Astrocyte (in vitro differentiated cells and primary cell): ENCODE measurements around the gene CTNND2. TPM values are rescaled to one million over a fixed set of nuclear protein-coding genes. Genes with fewer than 3 reads are reported as not detected.
A peak's percentile ranks its signal among the peaks of the same experiment; 100 is the strongest.

ENCODE experiments used
- DNase-seq: peaks from one replicate; pipeline ENCODE4 v3.0.0-alpha.2; 2010; ENCODE audit warnings: low read depth
- FAIRE-seq: peaks from 2 replicates; lab custom pipeline; 2011; peaks lifted over from hg19 to GRCh38; lab: Jason Lieb, UNC
- H2AFZ ChIP-seq: 2 replicates; pipeline ENCODE4 v1.6.0; 2012; ENCODE audit warnings: low read depth, low read length, inconsistent platforms
- H3K27ac ChIP-seq: 2 replicates; pipeline ENCODE4 v1.5.1; 2011; ENCODE audit warnings: low read depth, low read length, inconsistent platforms
- H3K27me3 ChIP-seq: 2 replicates; pipeline ENCODE4 v1.6.0; 2011; ENCODE audit warnings: low read length, inconsistent platforms; ENCODE audit not compliant: insufficient read depth
- H3K36me3 ChIP-seq: 2 replicates; pipeline ENCODE4 v1.5.1; 2011; ENCODE audit warnings: low read length, inconsistent platforms; ENCODE audit not compliant: insufficient read depth
- H3K4me1 ChIP-seq: 2 replicates; pipeline ENCODE4 v1.5.1; 2011; ENCODE audit warnings: low read length, inconsistent platforms; ENCODE audit not compliant: insufficient read depth
- H3K4me2 ChIP-seq: 2 replicates; pipeline ENCODE4 v1.6.0; 2012; ENCODE audit warnings: low read length, inconsistent platforms
- H3K4me3 ChIP-seq: 2 replicates; pipeline ENCODE4 v1.5.1; 2011; ENCODE audit warnings: low read depth, mild to moderate bottlenecking, low read length, inconsistent platforms; ENCODE audit not compliant: insufficient read depth
- H3K79me2 ChIP-seq: 2 replicates; pipeline ENCODE4 v1.6.0; 2012; ENCODE audit warnings: mild to moderate bottlenecking, low read length, inconsistent platforms; ENCODE audit not compliant: insufficient read depth
- H3K9ac ChIP-seq: 2 replicates; pipeline ENCODE4 v1.6.0; 2012; ENCODE audit warnings: mild to moderate bottlenecking, low read length, inconsistent platforms
- H3K9me3 ChIP-seq: 2 replicates; pipeline ENCODE4 v1.5.1; 2012; ENCODE audit warnings: low read depth, mild to moderate bottlenecking, low read length, inconsistent platforms; ENCODE audit not compliant: insufficient read depth
- H4K20me1 ChIP-seq: 2 replicates; pipeline ENCODE4 v1.6.0; 2012; ENCODE audit warnings: low read length, inconsistent platforms; ENCODE audit not compliant: insufficient read depth
- H3K27ac Mint-ChIP-seq: one replicate; pipeline ENCODE4 v1.8.0; 2021; ENCODE audit warnings: mild to moderate bottlenecking, mixed read lengths; ENCODE audit not compliant: unreplicated experiment
- H3K27me3 Mint-ChIP-seq: one replicate; pipeline ENCODE4 v1.8.0; 2021; ENCODE audit warnings: low read depth, mixed read lengths; ENCODE audit not compliant: unreplicated experiment
- H3K36me3 Mint-ChIP-seq: one replicate; pipeline ENCODE4 v1.8.0; 2021; ENCODE audit warnings: low read depth, mixed read lengths; ENCODE audit not compliant: unreplicated experiment
- H3K4me1 Mint-ChIP-seq: one replicate; pipeline ENCODE4 v1.8.0; 2021; ENCODE audit warnings: low read depth, mixed read lengths; ENCODE audit not compliant: unreplicated experiment
- H3K4me3 Mint-ChIP-seq: one replicate; pipeline ENCODE4 v1.8.0; 2021; ENCODE audit warnings: mild to moderate bottlenecking, moderate library complexity, mixed read lengths; ENCODE audit not compliant: unreplicated experiment
- H3K9me3 Mint-ChIP-seq: one replicate; pipeline ENCODE4 v1.8.0; 2021; ENCODE audit warnings: mild to moderate bottlenecking, mixed read lengths; ENCODE audit not compliant: unreplicated experiment
- EZH2 ChIP-seq: IDR thresholded peaks from 2 replicates; pipeline ENCODE4 v1.6.1; 2012; ENCODE audit warnings: mild to moderate bottlenecking, low read length, inconsistent platforms; ENCODE audit not compliant: insufficient read depth
- total RNA-seq: library from RNA; stranded (reverse); gene quantifications from 2 replicates; pipeline ENCODE4 v1.2.1, GENCODE V29; 2021
- TF ChIP-seq, protein P1 (sequence below): IDR thresholded peaks from 2 replicates; pipeline ENCODE4 v1.5.1; 2011; ENCODE audit warnings: low read depth, mild to moderate bottlenecking, inconsistent platforms, low read length, moderate library complexity; ENCODE audit not compliant: insufficient read depth

CTNND2 gene
- total RNA-seq, 1 donor from 2014 or later = 4.5 TPM

DNA sequence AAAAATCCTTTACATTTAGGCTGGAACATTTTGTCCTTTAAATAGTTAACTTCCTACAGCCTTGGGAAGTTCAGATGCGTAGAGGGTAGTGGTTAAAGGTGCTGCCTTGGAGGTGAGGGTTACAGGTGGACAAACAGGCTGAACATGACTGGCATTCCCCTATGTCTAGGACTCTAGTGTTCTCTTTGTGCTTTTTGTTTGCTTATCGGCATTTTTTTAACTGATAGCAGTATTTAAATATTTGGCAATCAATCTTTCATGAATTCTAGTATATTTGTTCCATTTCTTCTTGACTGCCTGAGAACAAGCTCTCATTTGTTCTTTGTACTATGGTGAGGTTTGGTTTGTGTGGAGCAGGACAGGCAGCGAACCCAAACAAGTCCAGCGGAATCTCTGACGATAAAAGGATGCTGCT lies 307.6 kb downstream of the CTNND2 start:
- no peaks in the 10 kb centered on the region for H3K79me2 ChIP-seq
- H3K36me3 Mint-ChIP-seq = no peaks in the 10 kb centered on the region
- no peak for DNase-seq
- no peak overlapping the region for H3K9ac ChIP-seq
- peaks cover 4% of the 10 kb centered on the region for H3K4me1 Mint-ChIP-seq
- H3K4me3 ChIP-seq = no peak overlapping the region
- H2AFZ ChIP-seq = peak overlapping the region; percentile 43
- no peak for FAIRE-seq
- peak overlapping the region; percentile 41 for H3K27ac ChIP-seq
- H3K36me3 ChIP-seq = no peaks in the 10 kb centered on the region
- peaks cover 11% of the 10 kb centered on the region for H3K4me1 ChIP-seq
- H3K9me3 ChIP-seq = no peaks in the 10 kb centered on the region
- H3K9me3 Mint-ChIP-seq = no peaks in the 10 kb centered on the region
- H3K4me3 Mint-ChIP-seq = no peak overlapping the region
- H4K20me1 ChIP-seq = no peaks in the 10 kb centered on the region
- no peak overlapping the region for H3K27ac Mint-ChIP-seq
- no peak for TF ChIP-seq EZH2
- TF ChIP-seq, protein P1, sequence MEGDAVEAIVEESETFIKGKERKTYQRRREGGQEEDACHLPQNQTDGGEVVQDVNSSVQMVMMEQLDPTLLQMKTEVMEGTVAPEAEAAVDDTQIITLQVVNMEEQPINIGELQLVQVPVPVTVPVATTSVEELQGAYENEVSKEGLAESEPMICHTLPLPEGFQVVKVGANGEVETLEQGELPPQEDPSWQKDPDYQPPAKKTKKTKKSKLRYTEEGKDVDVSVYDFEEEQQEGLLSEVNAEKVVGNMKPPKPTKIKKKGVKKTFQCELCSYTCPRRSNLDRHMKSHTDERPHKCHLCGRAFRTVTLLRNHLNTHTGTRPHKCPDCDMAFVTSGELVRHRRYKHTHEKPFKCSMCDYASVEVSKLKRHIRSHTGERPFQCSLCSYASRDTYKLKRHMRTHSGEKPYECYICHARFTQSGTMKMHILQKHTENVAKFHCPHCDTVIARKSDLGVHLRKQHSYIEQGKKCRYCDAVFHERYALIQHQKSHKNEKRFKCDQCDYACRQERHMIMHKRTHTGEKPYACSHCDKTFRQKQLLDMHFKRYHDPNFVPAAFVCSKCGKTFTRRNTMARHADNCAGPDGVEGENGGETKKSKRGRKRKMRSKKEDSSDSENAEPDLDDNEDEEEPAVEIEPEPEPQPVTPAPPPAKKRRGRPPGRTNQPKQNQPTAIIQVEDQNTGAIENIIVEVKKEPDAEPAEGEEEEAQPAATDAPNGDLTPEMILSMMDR = no peak
- no peaks in the 10 kb centered on the region for H3K27me3 ChIP-seq
- H3K27me3 Mint-ChIP-seq = no peaks in the 10 kb centered on the region
- H3K4me2 ChIP-seq = peak overlapping the region; percentile 24

DNA sequence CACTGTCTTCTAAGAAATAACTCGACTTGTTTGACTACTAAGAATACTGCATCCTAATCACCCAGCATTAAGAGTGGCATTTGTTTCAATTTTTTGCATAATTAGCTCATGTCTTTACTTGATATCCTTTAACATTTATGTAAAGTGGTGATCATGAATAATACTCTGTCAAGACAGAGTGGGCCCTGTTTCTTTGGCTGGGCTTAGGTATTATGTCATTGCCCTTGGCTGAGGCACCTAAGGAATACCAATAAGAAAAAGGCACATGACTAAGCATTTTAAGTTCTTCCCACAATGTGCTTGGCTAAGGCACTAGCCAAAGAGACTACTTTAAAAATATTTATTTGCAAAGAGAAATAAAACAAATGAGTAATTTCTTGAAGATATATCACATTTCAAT lies 308.1 kb downstream of the CTNND2 start:
- DNase-seq (peak; percentile 58), FAIRE-seq (no peak)
- Histone ChIP-seq H3K79me2 (no peaks in the 10 kb centered on the region), H2AFZ (no peak overlapping the region), H3K9ac (no peak overlapping the region), H3K9me3 (no peaks in the 10 kb centered on the region), H3K27me3 (no peaks in the 10 kb centered on the region), H3K4me1 (peaks cover 11% of the 10 kb centered on the region), H3K27ac (peak overlapping the region; percentile 41), H4K20me1 (no peaks in the 10 kb centered on the region), H3K4me2 (no peak overlapping the region), H3K36me3 (no peaks in the 10 kb centered on the region), H3K4me3 (no peak overlapping the region)
- Mint-ChIP-seq H3K27me3 (no peaks in the 10 kb centered on the region), H3K9me3 (no peaks in the 10 kb centered on the region), H3K36me3 (no peaks in the 10 kb centered on the region), H3K4me3 (no peak overlapping the region), H3K27ac (no peak overlapping the region), H3K4me1 (peaks cover 4% of the 10 kb centered on the region)
- TF ChIP-seq, protein P1 = no peak
- TF ChIP-seq EZH2 = no peak

DNA sequence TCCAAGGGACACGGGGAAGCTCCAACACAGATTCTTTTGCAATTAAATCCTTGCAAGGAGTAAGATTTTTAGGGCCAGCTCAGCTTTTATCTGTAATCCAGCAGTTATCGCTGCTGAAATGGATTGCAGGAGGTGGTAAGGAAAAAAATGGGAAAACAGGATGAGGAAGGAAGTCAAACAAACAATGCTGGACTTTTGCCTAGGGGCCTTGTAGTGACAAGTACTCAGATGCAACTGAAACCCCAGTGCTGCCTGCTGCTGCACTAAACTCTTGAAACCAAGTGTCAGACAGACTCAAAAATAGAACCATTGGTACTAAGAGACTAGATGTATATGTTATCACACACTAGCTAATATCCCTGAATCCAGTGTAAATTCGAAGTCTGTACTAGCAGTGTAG lies 309.2 kb downstream of the CTNND2 start:
- peaks cover 4% of the 10 kb centered on the region for H3K4me1 Mint-ChIP-seq
- TF ChIP-seq, protein P1 = no peak
- TF ChIP-seq EZH2 = no peak
- no peaks in the 10 kb centered on the region for H3K36me3 Mint-ChIP-seq
- H3K27ac ChIP-seq = no peak overlapping the region
- no peak overlapping the region for H3K4me3 Mint-ChIP-seq
- no peaks in the 10 kb centered on the region for H4K20me1 ChIP-seq
- H3K27ac Mint-ChIP-seq = no peak overlapping the region
- DNase-seq = no peak
- H3K9me3 ChIP-seq = no peaks in the 10 kb centered on the region
- H3K27me3 Mint-ChIP-seq = no peaks in the 10 kb centered on the region
- H3K79me2 ChIP-seq = no peaks in the 10 kb centered on the region
- no peak overlapping the region for H2AFZ ChIP-seq
- H3K4me3 ChIP-seq = no peak overlapping the region
- no peak for FAIRE-seq
- no peak overlapping the region for H3K4me2 ChIP-seq
- no peak overlapping the region for H3K9ac ChIP-seq
- H3K4me1 ChIP-seq = peaks cover 11% of the 10 kb centered on the region
- H3K27me3 ChIP-seq = no peaks in the 10 kb centered on the region
- H3K36me3 ChIP-seq = no peaks in the 10 kb centered on the region
- no peaks in the 10 kb centered on the region for H3K9me3 Mint-ChIP-seq
